ENCODE results near the gene VAMP4.
"Not testable (repeated sequence)": the region's sequence is repeated elsewhere in the genome, so short reads cannot be mapped to it uniquely, and the experiment has no call there.

GRCh38 chr1:171695772-171696171 is 46.1 kb downstream of the VAMP4 start:
- TF ChIP-seq ZNF274 (IDR thresholded peaks at IDR 0.05; ENCODE audit: low read depth, low read length); YY1 (IDR thresholded peaks at IDR 0.05; ENCODE audit: insufficient read depth, insufficient read length): not testable (repeated sequence)
